HG03457 (cell line): Measurements from ENCODE around the gene CRB3.
"Not testable (repeated sequence)": the region's sequence is repeated elsewhere in the genome, so short reads cannot be mapped to it uniquely, and the experiment has no call there.

Experiments
- ATAC-seq: cut with Tn5 transposase; IDR thresholded peaks from one replicate; pipeline ENCODE4 v1.9.1; 2021; ENCODE audit warnings: moderate number of reproducible peaks; ENCODE audit not compliant: unreplicated experiment

The CRB3 gene

DNA sequence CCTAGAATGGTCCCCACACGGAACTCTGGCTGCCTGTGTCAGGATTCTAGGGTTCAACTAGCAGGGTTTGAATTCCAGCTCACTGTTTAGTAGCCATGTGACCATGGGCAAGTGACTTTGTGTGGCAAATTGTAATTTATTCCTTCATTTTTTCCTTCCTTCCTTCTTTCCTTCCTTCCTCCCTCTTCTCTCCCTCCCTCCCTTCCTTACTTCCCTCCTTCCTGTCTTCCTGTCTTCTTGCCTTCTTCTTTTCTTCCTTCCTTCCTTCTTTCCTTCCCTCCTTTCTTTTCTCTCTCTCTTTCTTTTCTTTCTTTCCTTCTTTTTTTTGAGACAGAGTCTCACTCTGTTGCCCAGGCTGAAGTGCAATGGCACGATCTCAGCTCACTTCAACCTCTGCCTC, 26.1 kb downstream of the CRB3 start:
- ATAC-seq = no peak

DNA sequence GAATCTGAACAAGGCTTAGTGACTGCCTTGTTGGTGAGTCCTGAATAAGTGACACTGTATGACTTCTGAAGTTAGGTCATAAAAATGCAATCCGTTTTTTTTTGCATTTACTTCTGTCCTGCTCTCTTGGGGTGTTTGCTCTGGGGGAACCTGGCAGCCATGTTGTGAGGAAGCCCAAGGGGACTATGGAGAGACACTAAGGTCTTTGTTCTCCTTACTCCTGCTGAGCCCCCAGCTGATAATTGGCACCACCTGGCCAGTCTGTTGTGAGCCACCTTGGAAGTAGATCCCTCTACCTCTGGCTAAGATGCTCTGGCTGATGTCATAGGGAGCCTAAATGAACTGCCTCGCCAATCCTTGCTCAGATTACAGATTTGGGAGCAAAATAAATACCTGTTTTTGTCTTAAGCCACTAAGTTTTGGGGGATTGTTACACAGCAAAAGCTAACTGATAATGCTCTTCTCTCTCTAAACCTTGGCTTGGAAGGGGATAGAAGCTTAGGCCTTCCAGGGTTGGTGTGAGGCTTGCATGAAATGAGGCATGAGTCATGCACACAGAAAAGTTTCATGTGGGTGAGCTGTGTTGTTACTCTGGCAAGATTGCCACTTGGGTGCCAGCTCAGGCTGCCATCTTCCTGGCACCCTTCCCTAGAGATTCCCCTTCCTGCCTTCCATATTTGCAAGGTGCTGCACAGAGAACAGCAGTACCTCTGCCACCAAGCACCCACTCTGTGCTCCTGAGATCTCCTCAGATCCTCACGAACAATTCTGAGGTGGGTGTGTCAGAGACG, 27.9 kb downstream of the CRB3 start:
- ATAC-seq = no peak

DNA sequence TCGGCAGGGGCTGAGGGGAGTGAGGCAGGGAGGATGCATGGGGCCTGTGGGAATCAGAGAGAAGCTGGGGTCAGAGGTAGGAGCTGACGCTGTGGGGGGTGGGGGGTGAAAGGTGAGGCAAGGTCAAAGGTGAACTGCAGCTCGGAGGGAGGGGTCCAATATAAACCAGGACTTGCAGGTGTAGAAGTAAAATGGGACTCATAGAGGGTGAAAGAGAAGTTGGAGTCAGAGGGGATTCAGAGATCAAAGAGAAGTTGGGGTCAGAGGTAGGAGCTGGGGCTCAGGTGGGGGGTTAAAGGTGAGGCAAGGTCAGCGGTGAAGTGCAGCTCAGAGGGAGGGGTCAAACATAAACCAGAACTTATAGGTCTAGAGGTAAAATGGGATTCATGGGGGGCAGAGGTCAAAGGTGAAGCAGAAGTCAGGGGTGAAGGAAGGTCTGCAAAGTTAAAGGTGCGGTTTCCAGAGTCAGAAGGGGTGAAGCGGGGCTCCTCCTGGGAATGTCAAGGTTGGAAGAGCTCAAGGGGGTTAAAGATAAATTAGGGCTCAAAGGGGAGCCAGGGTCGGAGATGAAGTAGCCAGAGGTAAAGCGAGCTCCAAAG, 30.5 kb downstream of the CRB3 start:
- no peak for ATAC-seq

DNA sequence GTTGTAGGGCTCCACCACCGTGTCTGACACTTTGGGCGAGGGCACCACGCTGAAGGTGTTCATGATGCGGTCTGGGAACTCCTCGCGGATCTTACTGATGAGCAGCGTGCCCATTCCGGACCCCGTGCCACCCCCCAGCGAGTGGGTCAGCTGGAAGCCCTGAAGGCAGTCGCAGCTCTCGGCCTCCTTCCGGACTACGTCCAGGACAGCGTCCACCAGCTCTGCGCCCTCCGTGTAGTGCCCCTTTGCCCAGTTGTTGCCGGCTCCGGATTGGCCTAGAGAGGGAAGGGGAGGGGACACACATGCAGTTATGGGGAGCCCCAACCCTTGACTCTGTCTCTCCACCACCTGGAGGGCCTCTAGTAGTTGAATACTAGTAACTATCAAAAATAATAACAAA, 31.9 kb downstream of the CRB3 start:
- no peak for ATAC-seq

DNA sequence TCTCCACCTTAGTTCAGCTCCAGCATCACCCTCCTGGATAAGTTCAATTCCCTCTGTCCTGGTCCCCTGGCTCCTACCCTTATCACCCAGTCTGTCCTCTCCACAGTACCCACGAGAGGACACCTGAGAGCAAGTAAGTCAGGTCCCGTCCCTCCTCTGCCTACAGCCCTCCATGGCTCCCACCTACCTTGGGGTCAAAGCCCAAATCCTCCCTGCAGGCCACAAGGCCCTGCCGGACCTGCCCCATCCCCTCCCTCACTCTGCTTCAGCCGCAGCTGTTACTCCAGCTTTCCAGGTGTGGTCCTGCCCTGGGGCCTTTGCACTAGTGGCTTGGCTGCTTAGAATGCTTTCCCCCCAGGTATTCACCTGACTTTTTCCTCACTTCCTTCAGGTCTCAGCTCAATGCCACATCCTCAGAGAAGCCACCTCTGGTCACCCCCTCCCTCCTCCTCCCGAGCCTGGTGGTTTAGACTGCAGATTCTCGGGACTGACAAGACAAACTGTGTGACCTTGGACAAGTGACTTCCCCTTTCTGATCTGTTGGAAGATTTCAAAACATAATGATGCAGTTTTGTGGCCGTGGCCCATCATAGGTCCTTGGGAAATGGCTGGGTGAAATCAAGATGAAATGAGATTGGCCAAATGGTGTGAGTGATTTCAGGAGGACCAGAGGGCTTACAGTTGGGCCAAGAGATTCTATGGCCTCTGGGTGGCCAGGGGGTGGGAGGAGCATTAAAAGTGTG, 34.4 kb downstream of the CRB3 start:
- no peak for ATAC-seq

DNA sequence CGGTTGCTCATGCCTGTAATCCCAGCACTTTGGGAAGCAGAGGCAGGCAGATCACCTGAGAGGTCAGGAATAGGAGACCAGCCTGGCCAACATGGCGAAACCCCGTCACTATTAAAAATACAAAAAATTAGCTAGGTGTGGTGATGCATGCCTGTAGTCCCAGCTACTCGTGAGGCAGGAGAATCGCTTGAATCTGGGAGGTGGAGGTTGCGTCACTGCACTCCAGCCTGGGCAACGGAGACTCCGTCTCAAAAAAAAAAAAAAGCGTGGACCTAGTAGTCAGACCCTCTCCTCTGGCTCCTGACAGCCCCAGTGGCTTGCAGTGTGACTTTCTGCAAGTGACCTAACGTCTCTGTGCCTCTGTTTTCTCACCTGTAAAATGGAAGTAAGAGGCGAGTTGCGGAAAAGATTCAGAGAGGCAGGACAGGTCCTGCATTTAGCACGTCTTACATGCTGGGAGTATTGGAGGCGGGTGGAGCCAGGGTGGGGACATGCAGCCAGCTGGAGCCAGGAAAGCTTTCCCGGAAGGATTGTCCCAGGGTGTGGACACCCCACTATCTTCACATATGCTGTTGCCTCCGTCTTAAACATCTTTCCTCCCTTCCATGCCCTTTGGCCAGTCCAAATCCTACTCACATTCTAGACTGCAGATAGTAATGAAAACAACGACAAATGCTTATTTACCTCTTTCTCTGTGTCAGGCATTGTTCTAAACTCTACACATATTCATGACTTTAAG, 35.1 kb downstream of the CRB3 start:
- ATAC-seq = no peak

DNA sequence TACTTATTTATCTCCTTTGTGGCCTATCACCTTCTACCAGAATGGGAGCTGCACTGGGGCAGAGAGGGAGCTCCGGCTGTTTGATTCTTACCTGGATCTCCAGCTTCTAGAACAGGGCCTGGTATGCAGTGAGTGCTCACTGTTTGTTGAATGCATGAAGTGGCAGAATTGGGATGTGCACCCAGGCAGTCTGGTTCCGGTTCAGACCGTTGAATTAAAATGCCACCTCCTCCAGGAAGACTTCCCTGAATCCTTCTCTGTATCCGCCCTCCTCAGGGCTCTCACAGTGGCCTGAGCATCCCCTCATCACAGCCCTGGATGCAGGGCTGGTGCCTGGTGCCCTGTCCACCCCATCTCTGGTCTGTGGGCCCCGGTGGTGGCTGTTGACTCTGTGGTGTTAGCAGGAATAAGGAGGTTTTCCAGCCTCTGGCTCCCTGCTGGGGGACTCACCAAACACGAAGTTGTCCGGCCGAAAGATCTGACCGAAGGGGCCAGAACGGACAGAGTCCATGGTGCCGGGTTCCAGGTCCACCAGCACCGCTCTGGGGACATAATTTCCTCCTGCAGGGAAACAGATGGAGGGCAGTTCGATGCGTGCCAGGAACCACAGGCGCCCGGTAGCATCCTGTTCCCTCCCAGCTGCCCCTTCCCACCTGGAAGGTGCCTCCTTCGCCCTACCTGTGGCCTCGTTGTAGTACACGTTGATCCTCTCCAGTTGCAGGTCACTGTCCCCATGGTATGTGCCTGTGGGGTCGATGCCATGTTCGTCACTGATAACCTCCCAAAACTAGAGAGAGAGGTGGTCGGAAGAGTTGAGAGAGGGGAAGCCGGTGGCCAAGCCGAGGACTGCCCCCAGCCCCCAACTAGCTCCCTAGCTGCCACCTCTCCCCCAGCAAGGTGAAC, 37.0 kb downstream of the CRB3 start:
- no peak for ATAC-seq

DNA sequence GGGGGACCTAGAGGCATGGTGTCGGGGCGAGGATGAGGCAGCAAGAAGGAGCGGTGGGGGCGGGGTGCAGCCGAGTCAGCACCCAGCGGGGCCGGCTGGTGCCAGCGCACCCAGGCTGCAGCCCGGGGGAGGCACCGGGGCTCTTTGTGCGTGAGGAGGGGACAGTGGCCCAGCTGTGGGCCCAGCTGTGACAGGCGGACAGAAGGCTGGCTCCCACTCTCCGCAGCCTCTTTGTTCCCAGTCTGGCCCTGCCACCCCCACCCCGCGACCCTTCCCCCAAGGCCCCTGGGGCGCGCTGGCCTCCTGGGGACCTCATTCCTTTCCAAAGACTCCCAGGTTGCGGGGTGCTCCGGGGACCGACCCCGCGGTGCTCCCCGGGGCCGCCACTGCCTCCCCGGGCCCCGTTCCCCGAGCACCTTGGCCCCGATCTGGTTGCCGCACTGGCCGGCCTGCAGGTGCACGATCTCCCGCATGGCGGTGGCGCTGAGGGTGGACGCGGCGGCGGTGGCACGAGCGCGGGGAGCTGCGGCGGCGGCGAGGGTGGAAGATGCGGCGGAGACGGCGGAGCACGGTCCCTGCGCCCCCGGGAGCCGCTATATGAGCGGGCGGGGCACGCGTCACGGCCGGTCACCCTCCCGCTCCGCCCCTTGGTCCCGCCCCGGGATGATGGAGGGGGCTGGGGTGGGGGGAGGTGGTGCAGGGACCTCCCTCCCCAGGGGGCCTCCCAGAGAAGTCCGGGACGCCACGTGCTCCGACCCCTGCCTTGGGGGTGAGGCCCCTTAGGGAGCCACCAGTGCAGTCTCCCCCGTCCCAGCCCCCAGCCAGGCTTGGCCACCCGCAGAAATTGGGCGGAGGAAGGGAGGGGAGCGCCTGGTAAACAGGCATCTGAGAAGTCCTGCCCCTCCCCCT, 37.9 kb downstream of the CRB3 start, which contains the start of gene TUBB4A:
TUBB4A (minus strand) TSS at position 570 of the 909 bp plus-strand sequence; CDS start at position 473, 97 bp downstream.
- no peak for ATAC-seq

DNA sequence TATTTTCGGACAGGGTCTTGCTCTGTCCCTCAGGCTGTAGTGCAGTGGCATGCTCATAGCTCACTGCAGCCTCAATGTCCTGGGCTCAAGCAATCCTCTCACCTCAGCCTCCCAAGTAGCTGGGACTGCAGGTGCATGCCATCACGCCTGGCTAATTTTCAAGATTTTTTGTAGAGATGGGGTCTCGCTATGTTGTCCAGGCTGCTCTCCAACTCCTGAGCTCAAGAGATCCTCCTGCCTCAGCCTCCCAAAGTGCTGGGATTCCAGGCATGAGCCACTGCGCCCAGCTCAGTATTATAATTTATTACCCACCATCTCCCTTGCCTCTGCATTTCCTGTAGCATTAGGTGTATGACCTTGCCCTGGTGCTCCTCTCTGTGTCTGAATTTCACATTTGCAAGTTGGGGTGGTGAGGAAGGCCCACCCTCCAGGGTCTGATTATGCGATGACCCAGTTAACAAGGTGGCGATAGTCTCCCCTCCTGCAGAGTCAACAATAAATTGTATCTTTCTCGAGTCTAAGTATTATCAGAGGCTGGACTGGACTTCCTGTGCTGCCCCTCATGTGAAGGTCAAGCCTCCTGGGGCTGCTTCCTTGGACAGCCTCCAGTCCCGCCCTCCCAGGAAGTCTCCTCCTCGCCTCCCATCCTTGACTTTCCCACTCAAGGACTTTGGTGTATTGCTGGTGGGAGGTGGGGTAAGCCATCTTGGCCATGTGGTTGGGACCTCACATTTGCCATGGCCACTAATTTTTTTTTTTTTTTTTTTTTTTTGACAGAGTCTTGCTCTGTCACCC, 39.5 kb downstream of the CRB3 start:
- ATAC-seq = no peak

DNA sequence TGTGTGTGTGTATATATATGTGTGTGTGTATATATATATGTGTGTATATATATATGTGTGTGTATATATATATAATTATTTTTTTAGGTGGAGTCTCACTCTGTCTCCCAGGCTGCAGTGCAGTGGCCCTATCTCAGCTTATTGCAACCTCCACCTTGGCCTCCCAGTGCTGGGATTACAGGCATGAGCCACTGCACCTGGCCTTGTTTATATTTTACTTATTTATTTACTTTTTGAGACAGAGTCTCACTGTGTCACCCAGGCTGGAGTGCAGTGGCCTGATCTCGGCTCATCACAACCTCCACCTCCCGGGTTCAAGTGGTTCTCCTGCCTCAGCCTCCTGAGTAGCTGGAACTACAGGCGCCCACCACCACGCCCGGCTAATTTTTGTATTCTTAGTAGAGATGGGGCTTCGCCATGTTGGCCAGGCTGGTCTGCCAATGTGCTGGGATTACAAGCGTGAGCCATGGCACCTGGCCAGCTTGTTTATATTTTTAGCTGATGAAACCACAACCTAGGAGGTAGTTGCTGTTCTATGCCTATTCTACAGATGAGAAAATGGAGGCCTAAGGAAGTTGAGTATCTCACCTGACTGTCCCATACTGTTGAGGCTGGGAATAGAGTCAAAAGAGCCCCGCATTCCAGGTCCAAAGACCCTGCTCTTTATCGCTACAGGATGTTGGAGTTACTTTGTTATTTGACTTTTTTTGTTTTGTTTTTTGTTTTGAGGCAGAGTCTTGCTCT, 44.1 kb downstream of the CRB3 start:
- ATAC-seq = not testable (repeated sequence)

DNA sequence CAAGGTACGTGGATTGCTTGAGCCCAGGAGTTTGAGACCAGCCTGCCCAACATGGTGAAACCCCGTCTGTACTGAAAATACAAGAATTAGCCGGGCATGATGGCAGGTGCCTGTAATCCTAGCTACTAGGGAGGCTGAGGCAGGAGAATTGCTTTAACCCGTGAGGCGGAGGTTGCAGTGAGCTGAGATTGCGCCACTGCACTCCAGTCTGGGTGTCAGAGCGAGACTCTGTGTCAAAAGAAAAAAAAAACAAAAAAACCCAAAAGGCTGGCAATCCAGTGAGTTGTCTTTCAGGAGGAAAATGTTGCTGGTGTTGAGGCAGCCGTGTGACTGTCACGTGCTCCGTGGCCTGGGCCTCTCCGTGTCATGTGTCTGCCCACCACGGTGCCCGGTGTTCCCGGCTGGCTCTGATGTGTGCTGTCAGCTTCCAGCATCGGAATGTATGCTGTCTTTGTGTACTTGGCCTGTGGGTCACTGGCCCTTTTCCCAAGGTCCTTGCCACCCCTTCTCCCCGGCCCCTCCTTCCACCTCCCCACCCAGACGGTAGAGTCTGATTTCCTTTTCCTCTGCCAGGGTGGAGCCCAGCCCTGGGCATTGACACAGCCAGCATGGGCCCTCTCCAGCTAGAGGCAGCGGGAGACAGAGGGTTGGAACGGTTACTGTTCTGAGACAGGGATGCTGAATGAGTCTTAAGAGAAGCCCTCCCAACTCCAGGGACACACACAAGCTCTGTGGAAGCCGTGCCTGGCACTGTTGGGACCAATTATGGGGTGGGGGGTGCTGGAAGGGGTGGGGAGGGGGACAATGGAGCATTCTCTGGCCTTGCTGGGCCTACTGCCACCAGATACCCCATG, 45.3 kb downstream of the CRB3 start:
- no peak for ATAC-seq

DNA sequence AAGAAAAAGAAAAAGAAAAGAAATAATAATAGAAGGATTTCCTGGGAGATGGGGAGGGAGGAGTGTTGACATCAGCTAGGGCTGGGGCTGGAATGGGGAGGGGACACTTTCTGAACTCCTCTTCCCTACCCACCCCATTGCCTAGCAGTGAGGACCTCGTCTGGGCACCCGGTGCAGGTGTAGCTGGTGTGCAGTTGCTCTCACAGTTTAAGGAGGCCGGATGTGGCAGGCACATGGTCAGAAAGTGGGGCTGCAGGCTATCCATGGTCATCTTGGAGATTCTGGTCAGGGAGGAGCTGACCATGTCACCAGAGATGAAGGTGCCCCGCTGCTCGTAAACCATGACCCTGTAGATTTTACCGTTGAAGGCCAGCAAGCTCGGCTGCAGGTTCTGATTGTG, 46.5 kb downstream of the CRB3 start:
- no peak for ATAC-seq

DNA sequence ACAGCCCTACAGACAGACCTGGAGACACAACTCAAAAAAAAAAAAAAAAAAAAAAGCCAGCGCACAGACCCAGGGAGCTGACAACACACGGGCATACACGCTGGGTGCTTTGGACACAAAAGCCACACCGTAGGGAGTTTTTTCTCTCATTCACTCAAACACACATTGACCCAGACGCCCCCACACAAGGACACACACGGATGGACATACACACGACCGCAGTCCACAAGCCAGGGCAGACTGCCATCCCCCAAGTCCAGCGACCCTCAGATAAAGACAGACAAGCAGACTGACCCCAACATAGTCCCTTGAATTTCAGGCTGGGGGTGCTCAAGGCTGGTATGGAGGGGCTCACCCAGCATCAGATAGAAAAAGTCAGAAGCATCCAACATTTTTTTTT, 50.0 kb downstream of the CRB3 start:
- no peak for ATAC-seq

DNA sequence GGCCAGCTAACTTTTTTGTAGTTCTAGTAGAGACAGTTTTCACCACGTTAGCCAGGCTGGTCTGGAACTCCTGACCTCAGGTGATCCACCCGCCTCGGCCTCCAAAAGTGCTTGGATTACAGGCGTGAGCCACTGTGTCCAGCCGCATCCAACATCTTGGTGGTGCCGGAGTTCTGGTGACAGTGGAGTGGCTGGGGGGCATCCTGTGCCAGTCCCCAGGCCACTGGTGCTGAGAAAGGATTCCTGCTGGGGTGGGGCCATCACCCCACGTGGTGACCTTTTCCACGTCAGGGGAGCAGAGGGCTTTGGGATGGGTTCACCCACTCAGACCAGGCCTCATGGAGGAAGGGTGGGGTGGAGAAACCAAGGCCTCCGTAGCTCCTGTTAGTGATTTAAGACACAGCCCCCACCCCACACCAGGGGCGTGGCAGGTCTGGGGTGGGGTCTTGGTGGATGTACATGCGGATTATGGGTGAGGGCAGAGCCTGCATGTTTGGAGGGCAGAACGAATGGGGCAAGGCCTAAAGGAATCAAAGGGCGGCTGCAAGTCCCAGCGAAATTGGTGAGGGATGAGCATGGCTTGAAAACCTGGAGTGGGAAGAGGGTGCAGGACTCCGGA, 51.0 kb downstream of the CRB3 start:
- no peak for ATAC-seq

DNA sequence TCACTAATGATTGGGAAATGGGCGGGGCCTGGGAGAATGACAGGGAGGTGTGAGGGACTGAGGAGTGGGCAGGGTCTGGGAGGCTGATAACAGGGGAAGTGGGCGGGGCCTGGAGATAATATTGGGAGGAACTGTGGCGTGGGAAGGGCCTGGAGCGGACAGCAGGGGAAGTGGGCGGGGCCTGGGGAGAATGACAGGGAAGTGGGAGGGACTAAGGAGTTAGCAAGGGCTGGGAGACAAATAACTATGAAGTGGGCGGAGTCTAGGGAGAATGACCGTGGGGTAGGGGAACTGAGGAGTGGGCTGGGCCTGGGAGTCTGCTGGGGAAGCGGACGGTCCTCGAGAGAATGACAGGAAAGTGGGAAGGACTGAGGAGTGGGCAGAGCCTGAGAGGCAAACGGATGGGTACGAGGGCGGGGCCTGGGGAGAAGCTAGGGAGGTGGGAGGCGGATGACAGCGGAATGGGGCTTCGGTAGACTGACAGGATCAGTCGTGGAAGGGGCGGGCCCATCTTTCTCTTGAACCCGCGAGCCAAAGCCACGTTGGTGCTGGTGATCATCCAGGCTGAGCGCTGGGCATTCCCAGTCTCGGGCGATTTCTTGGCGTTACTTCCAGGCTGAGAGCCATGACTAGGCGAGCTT, 52.1 kb downstream of the CRB3 start:
- no peak for ATAC-seq
